ENCODE measurements around the gene DUSP9. TPM values are rescaled to one million over a fixed set of nuclear protein-coding genes. Genes with fewer than 3 reads are reported as not detected.
"Not testable (repeated sequence)": the region's sequence is repeated elsewhere in the genome, so short reads cannot be mapped to it uniquely, and the experiment has no call there.

The DUSP9 gene
- total RNA-seq, 1 experiment from 2014 or later, result 8.6 TPM

DNA sequence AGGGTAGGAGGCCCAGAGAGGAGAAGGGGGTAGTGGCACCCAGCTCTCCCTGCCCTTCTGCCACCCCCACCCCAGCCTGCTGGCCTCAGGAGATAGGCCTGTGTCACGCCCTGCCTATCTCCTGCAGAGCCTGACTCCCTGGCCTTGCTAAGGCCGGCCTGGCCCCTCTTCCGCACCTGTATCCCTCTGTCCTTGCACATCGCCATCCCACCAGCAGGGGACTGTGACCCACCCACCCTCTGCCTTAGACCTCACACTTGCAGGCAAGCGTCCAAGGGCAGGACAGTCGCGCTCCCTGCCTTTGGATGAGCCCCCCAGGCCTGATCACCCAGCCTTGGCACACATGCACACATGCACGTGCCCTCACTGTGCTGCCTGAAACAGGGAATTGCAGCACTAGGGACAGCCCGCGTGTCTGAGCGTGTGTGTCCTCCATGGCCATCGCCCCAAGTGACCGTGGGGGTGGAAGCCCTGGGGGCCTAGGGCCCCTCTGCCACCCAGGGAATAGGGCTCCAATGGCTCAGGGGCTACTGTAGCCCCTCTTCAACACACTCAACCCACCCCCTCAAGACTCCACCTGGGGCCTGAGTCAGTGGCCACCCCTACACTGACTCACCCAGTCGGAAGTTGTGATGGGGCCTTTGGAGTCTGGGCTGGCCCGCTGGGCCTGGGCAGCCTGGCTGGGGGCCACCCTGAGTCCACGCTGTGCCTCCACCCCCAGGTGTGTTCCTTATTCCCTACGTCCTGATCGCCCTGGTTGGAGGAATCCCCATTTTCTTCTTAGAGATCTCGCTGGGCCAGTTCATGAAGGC, 42.9 kb downstream of the DUSP9 start:
- Histone ChIP-seq H3K4me3 (peak overlapping the region; percentile 28), H3K27me3 (no peaks in the 10 kb centered on the region), H3K36me3 (no peaks in the 10 kb centered on the region), H3K9me3 (no peaks in the 10 kb centered on the region)
- DNase-seq, result no peak

DNA sequence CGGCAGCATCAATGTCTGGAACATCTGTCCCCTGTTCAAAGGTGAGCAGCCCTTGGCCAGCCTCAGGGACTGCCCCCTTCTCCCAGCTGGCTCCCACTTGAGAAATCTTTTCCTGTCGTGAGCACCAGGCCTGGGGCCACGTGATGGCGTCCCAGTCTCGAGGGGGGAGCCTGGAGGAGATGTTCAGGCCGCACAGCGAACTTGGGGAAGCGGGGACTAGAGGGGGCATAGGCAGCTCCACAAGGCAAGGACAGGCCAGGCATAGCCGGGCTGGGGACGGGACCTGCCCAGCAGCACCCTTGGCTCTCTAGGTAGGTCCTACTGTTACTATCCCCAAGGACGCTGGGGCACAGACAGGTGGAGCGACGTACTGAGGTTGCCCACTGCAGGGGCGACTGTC, 43.5 kb downstream of the DUSP9 start:
- no peak overlapping the region for H3K4me3 ChIP-seq
- no peaks in the 10 kb centered on the region for H3K36me3 ChIP-seq
- DNase-seq, result no peak
- H3K27me3 ChIP-seq, result no peaks in the 10 kb centered on the region
- no peaks in the 10 kb centered on the region for H3K9me3 ChIP-seq

DNA sequence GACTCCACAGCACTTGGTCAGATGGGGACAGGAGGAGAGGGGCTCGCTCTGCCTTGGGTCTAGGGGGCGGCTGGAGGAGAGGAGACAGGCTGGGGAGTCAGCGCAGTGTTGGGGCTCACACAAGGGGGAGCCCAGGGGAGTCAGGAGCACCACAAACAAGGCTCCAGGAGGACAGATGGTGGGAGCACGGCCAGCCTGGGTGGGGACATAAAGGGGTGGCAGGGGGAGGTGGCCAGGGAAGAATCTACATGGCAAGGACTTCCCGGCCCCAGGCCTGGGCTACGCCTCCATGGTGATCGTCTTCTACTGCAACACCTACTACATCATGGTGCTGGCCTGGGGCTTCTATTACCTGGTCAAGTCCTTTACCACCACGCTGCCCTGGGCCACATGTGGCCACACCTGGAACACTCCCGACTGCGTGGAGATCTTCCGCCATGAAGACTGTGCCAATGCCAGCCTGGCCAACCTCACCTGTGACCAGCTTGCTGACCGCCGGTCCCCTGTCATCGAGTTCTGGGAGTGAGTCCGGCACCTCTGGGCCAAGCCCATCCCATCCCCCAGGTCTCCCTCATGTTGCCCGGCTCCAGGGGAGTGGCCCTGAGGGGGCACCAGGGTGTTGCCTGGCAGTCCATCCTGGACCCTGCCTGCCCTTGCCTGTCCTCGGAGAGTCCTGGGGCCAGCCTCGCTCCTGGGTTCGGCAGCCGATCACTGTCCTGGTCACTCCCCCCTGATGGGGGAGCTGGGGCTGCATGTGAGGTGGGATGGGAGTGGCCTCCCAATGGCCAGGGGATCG, 44.2 kb downstream of the DUSP9 start:
- not testable (repeated sequence) for H3K36me3 ChIP-seq, H3K27me3 ChIP-seq, H3K9me3 ChIP-seq, H3K4me3 ChIP-seq, DNase-seq

DNA sequence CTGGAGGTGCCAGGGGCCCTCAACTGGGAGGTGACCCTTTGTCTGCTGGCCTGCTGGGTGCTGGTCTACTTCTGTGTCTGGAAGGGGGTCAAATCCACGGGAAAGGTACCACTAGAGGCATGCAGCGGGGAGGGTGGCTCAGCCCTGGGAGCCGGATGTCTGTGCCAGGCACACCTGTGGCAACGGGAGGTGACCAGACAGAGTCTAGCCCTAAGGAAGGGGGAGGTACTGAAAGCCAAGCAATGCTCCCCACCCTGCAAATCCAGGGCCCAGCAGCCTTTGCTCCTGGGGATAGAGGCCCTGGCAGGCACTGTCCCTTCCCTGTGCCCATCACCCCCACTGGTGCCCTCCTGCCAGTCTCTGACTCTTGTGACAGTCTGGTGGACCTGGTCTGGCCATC, 45.0 kb downstream of the DUSP9 start:
- no peak for DNase-seq
- no peaks in the 10 kb centered on the region for H3K9me3 ChIP-seq
- H3K27me3 ChIP-seq, result no peaks in the 10 kb centered on the region
- no peak overlapping the region for H3K4me3 ChIP-seq
- H3K36me3 ChIP-seq, result no peaks in the 10 kb centered on the region

DNA sequence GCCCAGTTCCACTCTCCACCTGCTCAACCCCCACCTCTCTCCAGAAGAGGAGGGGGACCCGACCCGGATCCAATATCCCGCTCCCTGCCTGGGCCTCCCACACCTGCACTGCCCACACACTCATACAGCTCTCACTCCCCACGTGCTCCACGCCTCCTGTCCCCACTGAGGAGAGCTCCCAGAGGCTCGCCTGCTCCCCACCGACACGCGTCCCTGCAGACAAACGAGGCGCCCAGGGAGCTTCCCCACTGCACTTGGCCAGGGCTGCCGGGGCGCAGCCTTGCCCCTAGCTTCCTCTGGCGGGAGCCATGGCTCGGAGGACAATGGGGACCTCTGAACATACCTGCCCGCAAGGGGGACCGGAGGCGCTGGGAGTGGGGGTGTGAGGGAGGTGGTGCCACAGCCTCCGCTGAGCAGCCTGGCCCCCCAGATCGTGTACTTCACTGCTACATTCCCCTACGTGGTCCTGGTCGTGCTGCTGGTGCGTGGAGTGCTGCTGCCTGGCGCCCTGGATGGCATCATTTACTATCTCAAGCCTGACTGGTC, 45.7 kb downstream of the DUSP9 start:
- H3K36me3 ChIP-seq, result no peaks in the 10 kb centered on the region
- H3K4me3 ChIP-seq, result no peak overlapping the region
- H3K9me3 ChIP-seq, result no peaks in the 10 kb centered on the region
- H3K27me3 ChIP-seq, result no peaks in the 10 kb centered on the region
- no peak for DNase-seq

DNA sequence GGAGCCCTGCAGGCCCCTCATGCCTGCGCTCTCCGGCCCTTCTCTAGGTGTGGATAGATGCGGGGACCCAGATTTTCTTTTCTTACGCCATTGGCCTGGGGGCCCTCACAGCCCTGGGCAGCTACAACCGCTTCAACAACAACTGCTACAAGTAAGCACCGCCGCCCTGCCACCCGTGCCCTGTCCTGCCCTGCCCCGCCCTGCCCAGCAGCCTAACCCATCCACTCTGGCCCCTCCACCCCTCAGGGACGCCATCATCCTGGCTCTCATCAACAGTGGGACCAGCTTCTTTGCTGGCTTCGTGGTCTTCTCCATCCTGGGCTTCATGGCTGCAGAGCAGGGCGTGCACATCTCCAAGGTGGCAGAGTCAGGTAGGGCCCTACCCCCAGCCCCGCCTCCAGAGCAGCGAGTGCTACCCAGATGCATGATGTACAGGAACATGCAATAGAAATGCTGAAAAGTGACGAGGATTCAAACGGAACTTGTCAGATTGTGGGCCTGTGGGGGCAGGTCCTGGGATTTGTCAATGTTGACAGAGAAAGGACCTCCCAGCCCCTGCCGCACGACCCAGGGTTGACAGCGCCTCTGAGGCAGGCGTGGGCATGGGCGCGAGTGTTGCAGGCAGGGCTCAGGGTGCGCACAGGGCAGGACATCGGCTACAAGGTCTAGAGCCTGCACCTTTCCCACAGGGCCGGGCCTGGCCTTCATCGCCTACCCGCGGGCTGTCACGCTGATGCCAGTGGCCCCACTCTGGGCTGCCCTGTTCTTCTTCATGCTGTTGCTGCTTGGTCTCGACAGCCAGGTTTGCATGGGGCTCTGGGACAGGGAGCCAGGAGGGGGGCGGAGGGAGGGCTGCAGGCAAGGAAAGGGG, 46.4 kb downstream of the DUSP9 start:
- Histone ChIP-seq H3K9me3 (no peaks in the 10 kb centered on the region), H3K4me3 (no peak overlapping the region), H3K36me3 (no peaks in the 10 kb centered on the region), H3K27me3 (no peaks in the 10 kb centered on the region)
- no peak for DNase-seq

DNA sequence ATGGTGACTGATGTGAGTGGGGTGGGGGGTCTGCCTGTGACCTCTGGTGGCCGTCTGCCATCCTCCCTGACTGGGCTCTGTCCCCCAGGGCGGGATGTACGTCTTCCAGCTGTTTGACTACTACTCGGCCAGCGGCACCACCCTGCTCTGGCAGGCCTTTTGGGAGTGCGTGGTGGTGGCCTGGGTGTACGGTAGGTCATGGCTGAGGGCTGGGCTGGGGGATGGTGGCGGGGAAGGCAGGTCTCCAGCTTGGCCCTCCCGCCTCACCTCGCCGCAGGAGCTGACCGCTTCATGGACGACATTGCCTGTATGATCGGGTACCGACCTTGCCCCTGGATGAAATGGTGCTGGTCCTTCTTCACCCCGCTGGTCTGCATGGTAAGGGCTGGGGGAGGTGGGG, 47.3 kb downstream of the DUSP9 start:
- H3K27me3 ChIP-seq, H3K36me3 ChIP-seq, DNase-seq: not testable (repeated sequence)

DNA sequence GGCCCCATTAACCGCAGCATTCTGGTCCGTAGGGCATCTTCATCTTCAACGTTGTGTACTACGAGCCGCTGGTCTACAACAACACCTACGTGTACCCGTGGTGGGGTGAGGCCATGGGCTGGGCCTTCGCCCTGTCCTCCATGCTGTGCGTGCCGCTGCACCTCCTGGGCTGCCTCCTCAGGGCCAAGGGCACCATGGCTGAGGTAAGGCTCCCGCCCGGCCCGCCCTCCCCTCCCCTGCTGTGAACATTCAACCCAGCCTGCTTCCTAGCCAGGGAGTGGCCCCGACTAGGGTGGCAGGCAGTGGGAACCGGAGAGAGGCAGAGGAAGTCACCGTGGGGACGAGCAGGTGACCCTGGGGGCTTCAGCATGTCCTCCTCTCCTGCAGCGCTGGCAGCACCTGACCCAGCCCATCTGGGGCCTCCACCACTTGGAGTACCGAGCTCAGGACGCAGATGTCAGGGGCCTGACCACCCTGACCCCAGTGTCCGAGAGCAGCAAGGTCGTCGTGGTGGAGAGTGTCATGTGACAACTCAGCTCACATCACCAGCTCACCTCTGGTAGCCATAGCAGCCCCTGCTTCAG, 47.8 kb downstream of the DUSP9 start:
- no peak for DNase-seq
- no peaks in the 10 kb centered on the region for H3K9me3 ChIP-seq
- no peaks in the 10 kb centered on the region for H3K36me3 ChIP-seq
- H3K4me3 ChIP-seq, result no peak overlapping the region
- H3K27me3 ChIP-seq, result no peaks in the 10 kb centered on the region

More for the DNA sequence above, 47.3 kb downstream of the DUSP9 start:
- not testable (repeated sequence) for H3K4me3 ChIP-seq, H3K9me3 ChIP-seq

DNA sequence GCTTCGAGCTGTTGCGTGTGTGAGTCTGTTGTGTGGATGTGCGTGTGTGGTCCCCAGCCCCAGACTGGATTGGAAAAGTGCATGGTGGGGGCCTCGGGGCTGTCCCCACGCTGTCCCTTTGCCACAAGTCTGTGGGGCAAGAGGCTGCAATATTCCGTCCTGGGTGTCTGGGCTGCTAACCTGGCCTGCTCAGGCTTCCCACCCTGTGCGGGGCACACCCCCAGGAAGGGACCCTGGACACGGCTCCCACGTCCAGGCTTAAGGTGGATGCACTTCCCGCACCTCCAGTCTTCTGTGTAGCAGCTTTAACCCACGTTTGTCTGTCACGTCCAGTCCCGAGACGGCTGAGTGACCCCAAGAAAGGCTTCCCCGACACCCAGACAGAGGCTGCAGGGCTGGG, 49.1 kb downstream of the DUSP9 start:
- H3K4me3 ChIP-seq, result no peak overlapping the region
- H3K27me3 ChIP-seq, result no peaks in the 10 kb centered on the region
- H3K36me3 ChIP-seq, result no peaks in the 10 kb centered on the region
- no peaks in the 10 kb centered on the region for H3K9me3 ChIP-seq
- no peak for DNase-seq

DNA sequence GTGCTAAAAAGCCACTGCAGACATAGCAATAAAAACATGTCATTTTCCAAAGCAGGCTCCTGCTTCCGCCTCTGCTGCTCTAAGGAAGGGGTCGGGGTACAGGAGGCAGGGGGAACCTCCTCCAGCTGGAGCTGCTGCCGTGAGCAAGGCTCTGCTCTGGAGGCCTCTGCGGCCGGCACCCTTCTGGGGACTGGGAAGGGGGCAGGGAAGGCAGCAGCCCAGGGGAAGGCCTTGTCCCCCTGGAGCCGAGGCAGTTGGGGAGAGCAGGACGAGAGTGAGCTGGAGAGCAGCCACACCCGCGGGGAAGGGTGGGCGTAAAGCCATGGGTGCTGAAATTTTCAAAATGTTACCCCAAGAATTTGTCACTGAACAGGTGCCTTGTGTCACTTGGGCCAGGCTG, 49.5 kb downstream of the DUSP9 start:
- not testable (repeated sequence) for DNase-seq

DNA sequence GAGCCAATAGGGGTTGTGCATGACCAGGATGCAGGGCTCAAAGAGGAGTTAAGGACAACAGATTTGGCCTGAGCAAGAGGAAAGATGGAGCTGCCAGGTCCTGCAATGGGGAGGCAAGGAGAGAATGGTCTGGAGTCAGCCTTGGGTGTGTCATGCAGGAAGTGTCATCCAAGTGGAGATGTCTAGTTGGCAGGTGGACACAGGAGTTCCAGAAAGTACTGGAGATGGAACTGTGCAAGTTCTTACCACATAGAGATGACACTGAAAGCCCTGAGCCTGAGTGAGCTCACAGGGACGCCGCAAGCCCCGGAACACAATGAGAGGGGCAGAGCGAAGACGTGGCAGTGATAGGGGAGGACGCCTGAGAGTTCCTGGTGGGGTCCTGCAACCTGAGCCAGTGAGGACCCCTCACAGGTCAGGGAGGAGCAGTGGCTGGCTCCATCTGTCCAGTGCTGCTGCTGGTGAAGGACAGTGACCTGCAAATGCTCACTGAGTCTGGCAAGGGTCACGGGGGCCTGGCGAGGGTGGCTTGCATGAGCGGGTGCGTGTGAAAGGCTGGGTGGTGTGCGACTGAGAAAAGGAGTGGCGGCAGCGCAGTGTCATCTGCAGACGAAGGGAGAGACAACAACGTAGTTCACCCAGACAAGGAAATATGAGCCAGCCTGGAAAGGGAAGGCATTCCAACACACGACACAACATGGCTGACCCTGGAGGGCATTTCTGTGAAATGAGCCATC, 50.2 kb downstream of the DUSP9 start:
- H3K4me3 ChIP-seq, H3K9me3 ChIP-seq, H3K36me3 ChIP-seq, H3K27me3 ChIP-seq, DNase-seq: not testable (repeated sequence)

More for the DNA sequence above, 49.5 kb downstream of the DUSP9 start:
- not testable (repeated sequence) for H3K9me3 ChIP-seq, H3K36me3 ChIP-seq, H3K4me3 ChIP-seq, H3K27me3 ChIP-seq

DNA sequence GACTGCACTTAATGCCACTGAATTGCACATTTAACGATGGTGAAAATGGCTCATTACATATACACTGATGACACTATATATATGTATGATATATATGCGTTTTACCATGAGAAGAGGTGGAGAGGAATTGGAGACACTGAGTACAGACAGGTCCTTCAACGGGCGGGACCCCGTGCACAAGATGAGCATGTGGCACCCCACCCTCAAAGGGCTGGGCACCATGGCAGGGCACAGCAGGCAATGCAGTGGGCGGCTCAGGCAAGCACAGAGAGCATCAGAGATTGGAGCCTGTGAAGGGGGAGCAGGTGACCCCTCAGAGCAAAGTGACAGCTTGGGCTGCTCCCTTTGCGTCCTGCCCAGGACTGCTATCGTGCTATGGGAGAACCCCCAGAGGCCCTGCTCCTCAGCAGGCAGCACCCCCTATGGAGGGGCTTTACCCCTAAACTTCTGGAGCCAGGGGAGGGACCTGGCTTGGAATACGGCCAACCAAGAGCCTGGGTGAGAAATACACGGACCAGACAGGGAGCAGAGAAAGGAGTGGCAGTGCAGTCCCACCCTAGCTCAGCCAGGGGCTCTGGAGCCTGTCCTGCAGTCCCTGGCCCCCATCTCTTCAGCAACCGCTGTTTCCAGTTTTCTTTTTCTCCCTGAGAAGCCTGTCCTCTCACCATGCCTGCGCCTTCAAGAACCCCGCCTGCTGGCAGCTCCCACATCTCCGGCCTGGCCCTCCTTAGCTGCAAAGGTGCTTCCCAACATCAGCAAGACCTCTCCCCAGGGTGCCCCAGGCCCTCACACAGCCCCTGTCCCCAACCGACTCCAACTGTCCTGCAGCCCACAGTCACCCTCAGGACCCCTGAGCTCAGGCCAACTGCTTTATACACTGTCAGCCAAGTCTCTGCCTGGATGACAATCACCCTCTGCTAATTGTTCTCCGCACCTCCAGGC, 51.2 kb downstream of the DUSP9 start:
- H3K36me3 ChIP-seq, result no peaks in the 10 kb centered on the region
- no peaks in the 10 kb centered on the region for H3K9me3 ChIP-seq
- no peak for DNase-seq
- H3K4me3 ChIP-seq, result no peak overlapping the region
- no peaks in the 10 kb centered on the region for H3K27me3 ChIP-seq

DNA sequence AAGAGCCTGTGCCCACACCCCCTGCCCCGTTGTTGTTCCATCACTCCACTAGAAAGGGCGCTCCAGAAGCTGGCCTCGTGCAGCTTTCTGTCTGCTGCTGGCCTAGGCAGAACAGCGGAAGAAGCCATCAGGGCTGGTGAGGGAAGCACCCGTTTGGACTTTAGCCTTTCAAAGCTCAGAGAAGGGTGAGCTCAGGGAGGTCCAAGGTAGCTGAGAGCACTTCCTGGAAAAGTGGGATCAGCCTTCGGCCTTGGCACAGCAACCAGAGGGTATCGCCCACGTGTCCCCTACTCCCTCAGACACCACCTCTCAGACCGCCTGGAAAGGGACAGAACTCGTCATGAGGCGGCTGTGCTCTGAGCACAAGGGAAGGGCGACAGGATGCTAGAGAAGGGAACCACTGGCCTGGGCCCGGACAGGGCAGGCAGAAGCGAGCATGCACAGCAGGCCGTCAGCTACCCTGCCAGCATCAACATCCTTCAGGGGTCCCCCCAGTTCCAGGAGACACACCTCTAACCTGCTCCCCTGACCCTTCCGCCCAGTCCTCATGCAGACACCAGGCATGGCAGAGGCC, 52.3 kb downstream of the DUSP9 start:
- H3K9me3 ChIP-seq, H3K36me3 ChIP-seq, DNase-seq, H3K4me3 ChIP-seq, H3K27me3 ChIP-seq: not testable (repeated sequence)

DNA sequence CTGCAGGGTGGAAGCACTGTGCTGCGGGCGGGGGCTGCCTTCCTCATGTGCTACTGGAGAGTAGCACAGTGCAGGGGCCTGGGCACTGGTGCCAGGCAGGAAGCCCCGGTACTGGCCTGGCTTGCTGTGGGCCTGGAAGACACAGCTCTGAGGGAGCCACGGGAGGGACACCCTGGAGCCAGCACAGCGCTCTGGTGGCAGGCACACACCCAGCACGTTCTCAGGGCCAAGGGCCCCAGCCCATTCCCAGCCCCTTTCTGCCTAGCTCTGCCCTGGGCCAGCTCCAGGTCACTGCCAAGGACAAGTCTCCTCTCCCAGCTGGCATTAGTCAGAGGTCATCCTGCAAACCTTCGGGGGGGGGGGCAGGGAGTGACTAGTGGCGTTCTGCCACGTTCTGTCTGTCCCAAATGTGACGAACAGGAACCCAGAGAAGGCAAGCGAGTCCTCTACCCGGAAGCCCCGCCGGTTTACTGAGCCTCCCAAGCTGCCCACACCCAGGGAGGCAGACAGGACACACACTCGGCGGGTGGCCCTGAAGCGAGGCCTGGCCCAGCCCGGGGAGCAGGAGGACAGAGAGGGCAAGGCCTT, 52.9 kb downstream of the DUSP9 start:
- H3K36me3 ChIP-seq, H3K9me3 ChIP-seq, H3K27me3 ChIP-seq, H3K4me3 ChIP-seq, DNase-seq: not testable (repeated sequence)
